Measurements from ENCODE around the gene CYTH4. TPM values are rescaled to one million over a fixed set of nuclear protein-coding genes. Genes with fewer than 3 reads are reported as not detected.

The CYTH4 gene
- total and polyA plus RNA-seq, 2 of the 8 experiments (the other 6 are each of a cell fraction or from before 2014, with no cell fraction given) = 0.09 TPM; not detected in 1

- ChIA-PET POLR2A (ENCODE audit: partially characterized antibody) (no interaction called here), CTCF (ENCODE audit: partially characterized antibody) (interaction anchor here (0.9 to 1.1 kb wide), 2 partner anchors 18 to 47 kb away, joined by 4 read pairs; no protein-coding TSS in a partner anchor)
- H4K91ac ChIP-seq (replicated peaks; ENCODE audit: insufficient read length, low read length) = peak overlapping the region; percentile 42
- H3K79me1 ChIP-seq (ENCODE audit: low read depth, low read length) = no peaks in the 10 kb centered on the region
- H3K36me3 ChIP-seq (ENCODE audit: control insufficient read depth in 2 of 4, insufficient read depth in 4 of 4, low read length in 3 of 4) = no peaks in the 10 kb centered on the region
- no peak overlapping the region for H2BK20ac ChIP-seq (ENCODE audit: low read length)
- H2AK5ac ChIP-seq (ENCODE audit: low read depth, low read length) = no peak overlapping the region
- H3K56ac ChIP-seq (replicated peaks; ENCODE audit: insufficient read length, low read depth, low read length) = no peak overlapping the region
- no peak overlapping the region; the same call in 1 of the 2 replicates for H4K8ac ChIP-seq (ENCODE audit: extremely low read depth, insufficient read depth, low read length)
- H3K9me3 ChIP-seq (ENCODE audit: insufficient read depth in 2 of 2, low read depth in 1 of 2, low read length in 1 of 2) = no peaks in the 10 kb centered on the region
- no peak overlapping the region for H3K4ac ChIP-seq (replicated peaks; ENCODE audit: insufficient read length, low read depth, low read length)
- no peak overlapping the region; the same call in none of the 2 replicates for H3K18ac ChIP-seq (ENCODE audit: extremely low read depth, low read length)
- H3K4me2 ChIP-seq (ENCODE audit: insufficient read depth in 1 of 2, low read depth in 2 of 2, low read length in 2 of 2) = no peak overlapping the region
- no peak overlapping the region for H2BK120ac ChIP-seq (replicated peaks; ENCODE audit: low read depth, low read length)
- no peaks in the 10 kb centered on the region for H4K20me1 ChIP-seq (replicated peaks in 1 of 2; ENCODE audit: control insufficient read depth in 1 of 2, insufficient read depth in 2 of 2, low read length in 2 of 2)
- H3K14ac ChIP-seq (ENCODE audit: insufficient read length) = no peak overlapping the region
- no peak overlapping the region for H2AFZ ChIP-seq (ENCODE audit: low read length)
- WGBS, 2 experiments (ENCODE audit: extremely low coverage in 1 of 2, insufficient coverage in 1 of 2, insufficient read length in 1 of 2, insufficient replicate concordance in 2 of 2, low coverage in 1 of 2, low lambda C conversion rate in 2 of 2, missing lambda C conversion rate in 1 of 2) = 93% methylated on average over 14 of the region's 15 CpGs; no CpG with 5 or more reads in 1 of the 2 experiments
- H3K4me3 ChIP-seq (ENCODE audit: extremely low read depth in 1 of 4, insufficient read depth in 2 of 4, low read depth in 3 of 4, low read length in 4 of 4) = no peak overlapping the region
- H3K27ac ChIP-seq (ENCODE audit: low read depth, low read length) = no peak overlapping the region
- DNase-seq (ENCODE audit: low read depth in 1 of 2, low spot score in 2 of 2) (no peak), FAIRE-seq (no peak)
- no peak overlapping the region for H2BK15ac ChIP-seq (ENCODE audit: low read length)
- peaks cover 0 to 3% (median 0%) of the 10 kb centered on the region in 4 experiments; a peak in 1 of 7 replicates for H3K27me3 ChIP-seq (replicated peaks in 1 of 4; ENCODE audit: control insufficient read depth in 3 of 4, extremely low read depth in 1 of 4, insufficient read depth in 3 of 4, low read length in 3 of 4)
- peak overlapping the region; percentile 39; the same call in 1 of the 2 replicates for H2BK12ac ChIP-seq (ENCODE audit: low read depth, low read length)
- no peak overlapping the region for H3K23ac ChIP-seq (ENCODE audit: insufficient read length)
- no peaks in the 10 kb centered on the region for H3K79me2 ChIP-seq (ENCODE audit: control insufficient read depth in 1 of 2, insufficient read depth in 2 of 2, low read length in 2 of 2)
- H3K23me2 ChIP-seq (ENCODE audit: low read depth, low read length) = no peaks in the 10 kb centered on the region
- peak overlapping the region; percentile 60 for H2BK5ac ChIP-seq (ENCODE audit: low read depth, low read length)
- H3K9ac ChIP-seq (replicated peaks in 1 of 4; ENCODE audit: extremely low read depth in 1 of 4, low read depth in 3 of 4, low read length in 3 of 4) = no peak overlapping the region
- H4K5ac ChIP-seq (ENCODE audit: insufficient read length, low read depth, low read length) = no peak overlapping the region
- H3K4me1 ChIP-seq (replicated peaks in 1 of 4; ENCODE audit: control insufficient read depth in 3 of 4, insufficient read depth in 4 of 4, low read length in 3 of 4) = peaks cover 0 to 3% (median 2%) of the 10 kb centered on the region in 4 experiments; a peak in 2 of 7 replicates
- TF ChIP-seq E2F6 (IDR thresholded peaks at IDR 0.05) (no peak), POLR2A (IDR thresholded peaks at IDR 0.05; ENCODE audit: control extremely low read depth in 1 of 2, low read depth in 2 of 2, low read length in 2 of 2) (no peak), MAFK (IDR thresholded peaks at IDR 0.05; ENCODE audit: low read depth, low read length) (no peak), SIN3A (conservative IDR thresholded peaks at IDR 0.05 in 1 of 2, IDR thresholded peaks at IDR 0.05 in 1 of 2; ENCODE audit: low read depth in 1 of 2, low read length in 2 of 2) (no peak), EGR1 (IDR thresholded peaks at IDR 0.05; ENCODE audit: borderline replicate concordance, low read depth, low read length) (no peak), USF2 (IDR thresholded peaks at IDR 0.05; ENCODE audit: low read length) (no peak)
Observed at GRCh38 chr22:37363261-37363992, 81.1 kb downstream of the CYTH4 start.

All from H1 (cell line).